ENCODE results near the gene LENG9. TPM values are rescaled to one million over a fixed set of nuclear protein-coding genes. Genes with fewer than 3 reads are reported as not detected.

Gene LENG9
- total RNA-seq, 1 experiment from 2014 or later, result 4.2 TPM

- TF ChIP-seq CTCF (conservative IDR thresholded peaks at IDR 0.05; ENCODE audit: low read depth, low read length) (no peak), EZH2 (IDR thresholded peaks at IDR 0.05; ENCODE audit: borderline replicate concordance, low read depth, low read length, poor library complexity, severe bottlenecking) (no peak)
- H3K27me3 ChIP-seq (replicated peaks; ENCODE audit: insufficient read depth, low read depth, low read length, poor library complexity), result peaks cover 3% of the 10 kb centered on the region
- H3K4me1 ChIP-seq (ENCODE audit: insufficient read depth, low read length, poor library complexity, severe bottlenecking), result no peaks in the 10 kb centered on the region
- H3K9me3 ChIP-seq (ENCODE audit: low read depth, low read length, poor library complexity, severe bottlenecking), result no peaks in the 10 kb centered on the region
- intact Hi-C loops (cut with micrococcal nuclease; ENCODE audit: unreplicated experiment), result no loop called here
- BruUV-seq (replicated peaks), result no TSS peak
- H3K4me3 ChIP-seq (ENCODE audit: low read depth, low read length, poor library complexity, severe bottlenecking), result no peak overlapping the region
- no peak for DNase-seq (ENCODE audit: low spot score)
- ChIA-PET POLR2A (ENCODE audit: low non-redundant PET) (no interaction called here), CTCF (no interaction called here)
- no peaks in the 10 kb centered on the region for H3K36me3 ChIP-seq (ENCODE audit: insufficient read depth, low read length, poor library complexity, severe bottlenecking)
- H3K27ac ChIP-seq (ENCODE audit: low read depth, low read length, poor library complexity, severe bottlenecking), result no peak overlapping the region
These were observed 38.8 kb downstream of the LENG9 start for GRCh38 chr19:54424660-54425381.

- POLR2A ChIA-PET (ENCODE audit: low non-redundant PET), result no interaction called here
- CTCF ChIA-PET, result no interaction called here
- BruUV-seq (replicated peaks), result no TSS peak
These were observed 39.4 kb downstream of the LENG9 start for GRCh38 chr19:54424201-54424600.

GRCh38 chr19:54422136-54422535 lies 41.4 kb downstream of the LENG9 start:
- intact Hi-C loops (cut with micrococcal nuclease; ENCODE audit: unreplicated experiment), result no loop called here
- Histone ChIP-seq H3K4me1 (ENCODE audit: insufficient read depth, low read length, poor library complexity, severe bottlenecking) (no peaks in the 10 kb centered on the region), H3K36me3 (ENCODE audit: insufficient read depth, low read length, poor library complexity, severe bottlenecking) (no peaks in the 10 kb centered on the region), H3K4me3 (ENCODE audit: low read depth, low read length, poor library complexity, severe bottlenecking) (no peak overlapping the region), H3K27me3 (replicated peaks; ENCODE audit: insufficient read depth, low read depth, low read length, poor library complexity) (no peaks in the 10 kb centered on the region), H3K9me3 (ENCODE audit: low read depth, low read length, poor library complexity, severe bottlenecking) (no peaks in the 10 kb centered on the region), H3K27ac (ENCODE audit: low read depth, low read length, poor library complexity, severe bottlenecking) (no peak overlapping the region)
- CTCF ChIA-PET, result no interaction called here
- DNase-seq (ENCODE audit: low spot score), result no peak
- TF ChIP-seq CTCF (conservative IDR thresholded peaks at IDR 0.05; ENCODE audit: low read depth, low read length) (no peak), EZH2 (IDR thresholded peaks at IDR 0.05; ENCODE audit: borderline replicate concordance, low read depth, low read length, poor library complexity, severe bottlenecking) (no peak)
- POLR2A ChIA-PET (ENCODE audit: low non-redundant PET), result no interaction called here
- no TSS peak for BruUV-seq (replicated peaks)

More at GRCh38 chr19:54424201-54424600, 39.4 kb downstream of the LENG9 start:
- DNase-seq (ENCODE audit: low spot score), result no peak
- H3K4me1 ChIP-seq (ENCODE audit: insufficient read depth, low read length, poor library complexity, severe bottlenecking), result no peaks in the 10 kb centered on the region
- TF ChIP-seq EZH2 (IDR thresholded peaks at IDR 0.05; ENCODE audit: borderline replicate concordance, low read depth, low read length, poor library complexity, severe bottlenecking) (no peak), CTCF (conservative IDR thresholded peaks at IDR 0.05; ENCODE audit: low read depth, low read length) (no peak)
- no peaks in the 10 kb centered on the region for H3K36me3 ChIP-seq (ENCODE audit: insufficient read depth, low read length, poor library complexity, severe bottlenecking)
- intact Hi-C loops (cut with micrococcal nuclease; ENCODE audit: unreplicated experiment), result no loop called here
- no peak overlapping the region for H3K4me3 ChIP-seq (ENCODE audit: low read depth, low read length, poor library complexity, severe bottlenecking)
- no peak overlapping the region for H3K27ac ChIP-seq (ENCODE audit: low read depth, low read length, poor library complexity, severe bottlenecking)
- H3K27me3 ChIP-seq (replicated peaks; ENCODE audit: insufficient read depth, low read depth, low read length, poor library complexity), result no peaks in the 10 kb centered on the region
- H3K9me3 ChIP-seq (ENCODE audit: low read depth, low read length, poor library complexity, severe bottlenecking), result no peaks in the 10 kb centered on the region
